Stimulated activated CD8-positive, alpha-beta memory T cell treated with anti-CD3 and anti-CD28 coated beads, Interleukin-2, amount 100 ng/mL, for 48 hours (primary cell): Measurements from ENCODE around the gene ITK.
A peak's percentile ranks its signal among the peaks of the same experiment; 100 is the strongest.
"Not testable (repeated sequence)": the region's sequence is repeated elsewhere in the genome, so short reads cannot be mapped to it uniquely, and the experiment has no call there.

ENCODE experiments used
- DNase-seq, 2 donors: peaks; one replicate each; pipeline ENCODE4 v3.0.0-alpha.2; 2020; ENCODE audit warnings: low read depth in 2 of 2

Gene ITK

DNA sequence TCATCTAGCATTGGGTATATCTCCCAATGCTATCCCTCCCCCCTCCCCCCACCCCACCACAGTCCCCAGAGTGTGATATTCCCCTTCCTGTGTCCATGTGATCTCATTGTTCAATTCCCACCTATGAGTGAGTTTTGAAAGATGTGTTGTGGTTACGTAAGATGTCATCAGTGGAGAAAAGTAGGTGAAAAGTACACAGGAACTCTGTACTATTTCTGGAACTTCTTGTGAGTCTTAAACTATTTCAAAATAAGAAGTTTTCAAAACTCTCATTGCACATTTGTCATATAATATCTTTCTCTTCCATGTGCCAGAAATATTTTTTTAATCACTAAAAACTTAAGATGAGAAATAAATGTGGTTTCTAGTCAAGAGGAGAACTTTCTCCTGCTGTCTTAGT is 30.0 kb downstream of the ITK start:
- DNase-seq, result not testable (repeated sequence)

DNA sequence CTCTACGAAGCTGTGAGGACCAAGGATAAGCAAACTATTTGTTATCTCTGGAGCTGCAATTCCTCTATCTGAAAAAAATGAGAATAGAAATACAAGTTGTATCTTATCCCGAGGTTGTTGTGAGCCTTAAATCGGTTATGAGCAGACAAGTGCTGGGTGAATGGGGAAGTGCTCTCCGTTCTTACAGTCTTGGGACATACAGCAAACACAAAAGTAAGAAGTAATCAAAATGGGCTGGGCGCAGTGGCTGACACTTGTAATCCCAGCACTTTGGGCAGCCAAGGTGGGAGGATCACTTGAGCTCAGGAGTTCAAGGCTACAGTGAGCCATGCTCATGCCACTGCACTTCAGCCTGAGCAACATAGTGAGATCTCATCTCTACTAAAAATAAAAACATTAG is 31.7 kb downstream of the ITK start:
- DNase-seq, result no peak

DNA sequence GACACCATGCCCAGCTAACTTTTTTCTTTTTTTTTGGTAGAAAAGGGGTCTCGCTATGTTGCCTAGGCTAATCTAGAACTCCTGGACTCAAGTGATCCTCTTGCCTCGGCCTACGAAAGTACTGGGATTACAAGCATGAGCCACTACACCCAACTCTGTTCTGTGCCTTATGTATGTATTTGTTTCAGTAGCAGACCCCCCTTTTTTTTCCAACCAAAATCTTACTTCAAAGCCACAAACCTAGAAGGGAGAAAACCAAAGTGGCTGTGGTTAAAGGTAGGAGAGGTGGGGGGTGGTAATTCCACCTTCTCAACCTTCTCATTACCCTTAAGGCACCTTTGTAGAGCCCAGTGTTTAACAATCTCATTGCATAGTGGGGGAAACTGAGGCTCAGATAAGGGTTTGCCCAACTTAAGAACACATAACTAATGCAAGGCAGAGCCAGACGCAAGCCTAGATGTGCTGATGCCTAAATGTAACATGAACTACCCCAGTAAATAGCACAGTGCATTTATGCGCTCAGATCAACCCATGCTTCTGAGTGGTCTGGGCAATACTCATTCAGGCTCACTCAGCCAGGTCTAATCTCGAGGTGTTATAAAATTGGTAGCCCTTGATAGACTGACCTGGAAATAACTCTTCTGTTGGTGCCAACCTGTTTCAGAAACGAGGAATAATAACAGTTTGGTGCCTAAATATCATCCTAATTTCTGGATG is 33.0 kb downstream of the ITK start:
- no peak for DNase-seq

DNA sequence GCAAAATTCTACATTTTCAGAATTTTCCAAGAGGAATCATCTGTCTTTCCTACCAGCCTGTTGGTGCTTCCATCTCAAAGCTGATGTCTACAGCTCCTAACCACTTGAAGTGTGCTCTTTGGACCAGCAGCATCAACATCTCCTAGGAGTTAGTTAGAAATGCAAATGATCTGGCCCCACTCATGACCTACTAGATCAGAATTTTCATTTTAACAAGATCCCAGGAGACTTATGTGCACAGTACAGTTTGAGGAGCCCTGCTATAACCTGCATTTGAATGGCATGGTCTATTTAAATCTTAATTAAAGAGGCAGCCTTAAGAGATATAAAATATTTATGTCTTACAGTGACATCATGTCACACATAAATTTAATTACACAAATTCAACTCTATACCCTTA is 33.8 kb downstream of the ITK start:
- no peak for DNase-seq

DNA sequence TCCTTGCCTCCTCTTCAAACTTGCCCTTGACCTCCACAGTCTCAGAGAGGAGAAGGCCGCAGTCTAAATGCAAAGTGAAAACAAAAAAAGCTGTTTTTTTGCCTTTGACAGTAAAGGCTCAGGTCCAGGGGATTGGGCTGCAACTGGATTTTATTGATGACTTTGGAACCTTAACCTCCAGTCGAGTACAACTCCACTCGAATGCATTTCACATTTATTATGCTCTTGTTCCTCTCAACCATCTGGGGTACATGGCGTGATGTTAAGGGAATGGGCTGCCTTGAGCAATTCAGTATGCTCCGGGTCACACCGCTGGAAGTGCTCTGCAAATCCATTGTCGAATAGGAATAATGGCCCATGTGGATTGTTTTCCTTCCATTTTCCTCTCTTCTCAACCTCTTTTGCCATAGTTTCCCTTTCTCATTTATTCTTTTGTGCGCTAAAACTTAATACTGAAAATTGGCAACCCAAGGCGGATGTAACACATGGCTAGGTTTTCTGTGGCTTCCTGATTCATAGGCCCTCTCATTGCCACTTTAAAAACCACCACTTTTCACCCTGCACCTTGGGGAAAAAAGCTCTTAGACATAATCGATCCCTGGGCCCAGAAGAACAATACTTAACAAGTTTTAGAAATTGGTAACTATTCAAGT is 34.3 kb downstream of the ITK start:
- no peak for DNase-seq

DNA sequence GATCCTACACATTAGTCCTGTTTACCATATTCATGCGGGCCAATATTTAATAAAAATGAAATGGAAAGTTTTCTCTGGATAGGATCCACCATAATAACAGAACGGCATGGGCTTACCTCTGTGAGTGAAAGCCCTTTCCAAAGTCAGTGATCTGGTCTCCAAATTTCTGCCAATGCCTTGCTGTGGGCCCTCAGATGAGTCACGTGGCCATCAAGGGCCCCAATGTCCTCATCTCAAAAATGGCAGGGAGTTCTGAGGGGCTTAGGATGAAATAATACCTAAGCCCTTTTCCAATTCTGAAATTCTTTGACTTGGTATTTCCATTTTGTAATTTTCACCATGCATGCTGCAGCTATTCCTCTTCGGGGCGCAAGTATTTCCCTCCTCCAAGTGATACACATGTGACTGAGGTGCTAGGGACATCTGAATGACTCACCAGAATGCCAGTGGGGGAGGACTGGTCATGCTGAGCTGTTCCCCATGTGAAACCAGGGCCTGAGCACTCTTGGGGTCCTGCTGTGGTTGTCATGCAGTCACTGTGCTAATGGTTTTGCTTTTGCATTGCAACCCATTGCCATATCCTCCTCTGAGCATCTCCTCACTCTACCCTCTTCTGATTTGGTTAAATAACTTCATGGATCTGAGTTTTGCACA is 35.0 kb downstream of the ITK start:
- DNase-seq, result no peak

DNA sequence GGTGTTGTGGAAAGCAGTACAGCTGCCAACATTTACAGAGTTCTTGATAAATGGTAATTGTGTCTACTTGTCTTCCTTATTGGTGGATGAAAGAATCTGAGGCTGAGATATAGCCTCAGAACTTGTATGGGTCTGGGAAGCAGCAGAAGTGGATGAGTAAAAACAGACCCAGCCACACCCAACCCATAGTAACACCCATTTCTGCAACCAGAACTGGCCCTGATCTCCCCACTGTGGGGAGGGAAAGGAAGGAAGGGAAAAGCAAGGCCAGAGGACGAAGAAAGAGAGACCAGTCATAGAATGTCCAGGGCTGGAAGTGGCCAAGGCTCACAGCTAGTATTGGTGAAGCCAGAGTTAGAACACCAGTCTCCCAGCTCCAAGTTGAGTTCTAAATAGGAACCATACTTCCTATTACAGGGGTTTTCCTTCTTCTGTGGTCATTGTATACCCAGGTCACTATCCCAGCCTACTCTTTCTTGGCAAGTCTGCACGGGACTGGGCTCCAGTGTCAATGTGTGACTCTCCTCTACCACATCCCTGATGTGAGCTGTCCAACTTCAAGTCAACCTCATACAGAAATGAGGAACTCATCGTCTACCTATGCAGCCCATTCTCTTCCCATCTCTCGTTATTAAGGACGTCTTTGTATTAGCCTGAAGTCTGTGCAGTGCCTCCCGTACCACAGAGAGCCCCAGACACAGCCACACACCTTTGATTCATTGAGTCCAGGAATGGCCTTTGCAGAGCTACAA is 35.9 kb downstream of the ITK start:
- no peak for DNase-seq

DNA sequence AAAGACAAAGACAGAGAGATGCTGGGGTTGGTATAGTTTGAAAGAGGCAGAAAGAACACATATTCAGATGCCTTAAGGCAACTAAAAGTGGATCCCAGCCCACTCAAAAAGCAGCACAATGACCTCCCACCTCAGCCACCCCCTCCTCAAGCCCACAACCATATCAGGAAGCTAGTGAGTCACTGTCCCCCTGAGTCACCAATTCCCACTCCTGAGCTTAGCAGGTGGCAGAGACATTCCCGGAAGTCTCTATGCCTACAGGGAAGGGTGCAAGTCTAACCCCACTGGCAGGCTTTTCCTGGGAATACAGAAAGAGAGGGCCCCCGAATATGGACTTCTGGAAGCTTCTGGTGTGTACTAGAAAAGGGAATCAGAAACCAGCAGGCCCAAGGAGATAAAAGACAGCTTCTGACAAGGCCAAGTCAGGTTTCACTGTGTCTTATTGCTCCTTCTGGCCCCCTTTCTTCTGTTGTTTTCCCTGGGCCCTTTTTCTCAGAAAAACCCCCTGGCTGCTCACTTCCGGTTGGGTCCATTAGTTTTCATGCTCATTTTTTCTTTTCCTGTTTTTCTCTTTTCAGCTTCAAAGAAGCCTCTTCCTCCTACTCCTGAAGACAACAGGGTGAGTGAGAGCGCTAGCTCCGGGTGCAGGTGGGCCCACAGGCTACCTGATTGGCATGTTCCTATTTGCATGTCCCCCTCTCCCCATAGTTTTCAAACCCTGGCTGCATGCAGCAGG is 36.8 kb downstream of the ITK start:
- DNase-seq, result peak in 1 of 2 donors; percentile 43

DNA sequence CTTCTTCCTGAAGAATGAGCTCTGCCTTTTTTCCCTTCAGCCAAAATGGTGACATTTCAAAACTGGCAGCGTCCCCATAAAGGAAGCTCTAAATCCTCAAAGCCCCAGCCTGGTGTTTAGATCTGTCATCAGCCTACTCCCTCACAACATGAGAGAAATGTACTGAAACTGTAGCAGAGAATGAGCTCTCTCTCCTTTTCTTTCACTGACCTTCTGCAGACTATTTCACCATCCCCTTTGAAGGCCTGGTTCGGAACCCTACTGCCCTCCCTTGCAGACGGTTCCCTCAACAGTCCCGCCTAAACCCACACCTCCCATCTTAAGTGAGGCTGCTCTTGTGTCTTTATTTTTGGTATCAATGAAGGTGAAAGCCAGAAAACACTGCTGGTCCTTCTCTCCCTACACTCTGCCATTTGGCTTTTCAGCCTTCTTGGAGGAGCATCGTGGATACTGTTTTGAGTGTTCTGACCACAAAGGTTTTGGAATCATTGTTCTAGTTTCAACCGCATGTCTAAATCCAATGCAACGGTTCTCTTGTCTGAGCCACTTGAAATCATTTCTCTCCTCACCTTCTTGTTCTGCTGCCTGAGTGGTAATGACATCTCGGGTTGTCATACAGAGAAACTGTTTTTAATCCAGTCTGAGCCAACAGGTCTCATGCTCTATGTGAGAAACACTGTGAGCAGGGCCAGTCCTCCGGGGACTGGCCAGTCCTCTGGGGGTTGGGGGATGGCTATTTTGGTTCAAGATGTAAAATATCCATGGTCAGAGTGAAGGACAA is 39.0 kb downstream of the ITK start:
- DNase-seq, result no peak

DNA sequence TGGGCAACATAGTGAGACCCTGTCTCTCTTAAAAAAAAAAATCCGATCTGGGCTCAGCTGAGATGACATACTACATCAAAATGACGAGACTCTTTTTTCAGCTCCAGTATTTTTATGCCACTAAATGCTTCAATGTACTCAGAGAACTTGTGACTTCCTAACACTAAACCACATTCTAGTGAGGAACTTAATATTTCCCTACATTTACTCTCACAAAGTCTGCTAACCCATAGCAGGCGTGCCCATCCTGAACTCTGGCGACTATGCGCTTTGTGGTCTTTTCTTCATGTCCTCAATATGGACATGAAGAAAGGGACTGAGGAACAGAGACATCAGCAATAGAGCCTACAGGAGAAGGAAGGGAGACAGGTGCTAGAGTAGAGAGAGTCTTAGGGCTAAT is 41.3 kb downstream of the ITK start:
- no peak for DNase-seq

DNA sequence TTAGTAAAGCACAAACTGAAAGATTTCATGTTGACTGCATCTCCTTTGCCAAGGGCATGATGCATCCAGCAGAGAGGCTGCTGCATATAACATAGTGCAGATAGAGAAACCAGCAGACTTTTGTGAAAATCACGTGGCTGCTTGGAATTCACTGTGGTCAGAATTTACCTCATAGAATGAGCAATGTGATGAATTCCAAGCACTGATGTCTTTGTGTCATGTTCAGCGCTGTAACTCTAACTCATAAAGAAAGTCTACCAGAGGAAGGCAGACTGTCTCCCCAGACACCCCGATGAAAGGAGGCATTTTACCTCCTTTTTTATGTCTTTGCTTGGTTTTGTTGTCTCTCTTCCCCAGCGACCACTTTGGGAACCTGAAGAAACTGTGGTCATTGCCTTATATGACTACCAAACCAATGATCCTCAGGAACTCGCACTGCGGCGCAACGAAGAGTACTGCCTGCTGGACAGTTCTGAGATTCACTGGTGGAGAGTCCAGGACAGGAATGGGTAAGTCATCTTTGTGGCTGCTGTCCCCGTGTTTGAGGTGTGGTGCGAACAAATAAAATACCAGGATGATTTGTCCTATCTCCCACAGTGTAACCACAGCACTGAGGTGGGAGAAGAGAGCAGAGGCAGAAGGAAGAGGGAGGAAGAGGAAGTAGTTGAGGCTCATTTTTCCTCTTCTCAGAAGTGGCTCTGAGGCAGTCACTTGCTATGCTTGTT is 42.0 kb downstream of the ITK start:
- peak in 1 of 2 donors; percentile 51 for DNase-seq

DNA sequence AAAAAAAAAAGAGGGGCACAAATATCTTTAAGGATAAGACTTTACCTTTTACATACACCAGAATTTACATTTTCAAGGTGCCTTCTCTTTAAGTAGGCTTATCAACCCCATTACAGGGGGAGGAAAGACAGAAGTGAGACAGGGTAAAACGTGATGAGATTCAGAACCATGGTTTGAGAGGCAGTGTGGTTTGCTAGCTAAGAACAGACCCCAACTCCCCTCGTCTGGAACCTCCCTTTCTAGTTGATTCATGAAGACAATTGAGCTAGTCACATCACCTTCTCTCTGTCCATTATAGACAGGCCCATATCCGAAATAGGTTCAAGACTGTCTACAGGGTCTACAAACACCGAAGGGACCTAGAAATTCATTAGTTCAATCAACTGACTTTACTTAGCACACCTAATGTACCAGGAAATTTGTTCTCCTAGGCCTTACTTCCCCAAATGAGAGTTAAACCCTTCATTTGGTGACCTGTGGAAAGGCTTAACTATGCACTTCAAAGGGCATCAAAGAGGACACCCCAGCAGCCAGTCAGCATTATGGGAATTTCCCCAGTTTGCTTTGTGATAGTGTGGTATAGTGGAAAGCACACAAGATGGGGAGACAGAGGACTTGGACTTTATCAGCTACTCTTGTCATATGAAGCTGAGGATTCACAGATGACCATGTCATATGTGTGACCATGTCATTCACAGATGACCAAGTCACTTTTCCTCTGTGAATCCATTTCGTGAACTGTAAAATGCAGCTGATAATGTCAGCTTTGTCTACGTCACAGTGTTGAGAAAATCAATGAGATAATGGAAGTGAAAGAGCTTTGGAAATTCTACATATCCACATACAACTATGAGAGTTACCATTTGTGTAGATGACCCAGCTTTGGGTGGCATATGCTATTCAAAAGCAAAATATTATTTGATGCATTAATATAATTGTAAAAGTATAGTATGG is 45.1 kb downstream of the ITK start:
- no peak for DNase-seq

DNA sequence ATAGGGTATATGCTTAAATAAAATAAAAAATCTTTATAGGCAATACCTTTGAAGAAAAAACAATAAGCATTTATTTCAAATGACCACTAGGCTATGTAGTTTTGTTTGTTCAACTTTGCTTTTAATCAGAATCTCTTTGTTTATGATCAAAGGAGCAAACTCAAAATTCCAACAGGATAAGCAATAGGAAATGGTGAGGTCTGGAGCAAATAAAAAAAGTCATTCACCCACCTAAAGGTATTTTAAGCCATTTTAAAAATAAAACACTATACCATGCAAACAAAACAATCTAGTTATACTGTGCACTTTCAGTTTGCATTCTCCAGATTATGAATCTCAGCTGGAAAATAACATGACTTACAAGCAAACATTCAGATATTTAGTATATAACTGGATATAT is 50.0 kb downstream of the ITK start:
- DNase-seq, result no peak

DNA sequence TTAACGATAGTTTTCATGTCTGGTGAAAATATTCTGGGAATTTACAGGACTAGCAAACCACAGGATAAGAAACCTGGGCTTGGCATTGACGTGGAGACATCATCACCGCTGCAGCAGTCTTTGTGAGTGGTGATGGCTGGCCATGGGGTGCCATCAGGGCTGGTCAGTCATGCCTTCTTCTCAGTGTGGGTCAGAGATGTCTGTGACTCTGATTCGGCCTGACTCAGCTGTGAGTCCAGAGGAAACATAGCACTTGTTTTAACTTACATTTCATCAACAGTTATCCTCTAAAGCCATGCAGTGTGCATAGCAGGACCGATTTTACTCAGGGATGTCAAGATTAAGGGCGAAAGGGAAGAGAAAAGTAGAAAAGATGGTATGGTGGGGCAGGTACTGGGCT is 52.1 kb downstream of the ITK start:
- DNase-seq, result no peak

DNA sequence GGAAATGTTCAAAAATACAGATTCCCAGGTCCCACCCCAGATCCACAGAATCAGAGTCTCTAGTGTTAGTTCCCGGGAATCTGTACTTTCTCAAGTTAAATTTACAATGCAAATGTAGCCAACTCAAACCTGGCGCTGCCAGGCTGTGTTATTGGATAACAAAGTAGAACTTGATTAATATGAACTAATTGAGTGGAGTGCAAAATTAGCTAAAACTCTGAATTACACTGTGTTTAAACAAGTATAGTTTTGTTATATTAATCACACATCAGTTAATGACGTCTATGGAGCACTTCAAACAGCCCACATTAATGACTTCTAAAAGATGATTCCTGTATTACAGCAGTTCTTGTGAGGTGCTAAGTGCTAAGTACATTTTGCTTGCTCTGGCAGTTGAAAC is 52.9 kb downstream of the ITK start:
- no peak for DNase-seq

DNA sequence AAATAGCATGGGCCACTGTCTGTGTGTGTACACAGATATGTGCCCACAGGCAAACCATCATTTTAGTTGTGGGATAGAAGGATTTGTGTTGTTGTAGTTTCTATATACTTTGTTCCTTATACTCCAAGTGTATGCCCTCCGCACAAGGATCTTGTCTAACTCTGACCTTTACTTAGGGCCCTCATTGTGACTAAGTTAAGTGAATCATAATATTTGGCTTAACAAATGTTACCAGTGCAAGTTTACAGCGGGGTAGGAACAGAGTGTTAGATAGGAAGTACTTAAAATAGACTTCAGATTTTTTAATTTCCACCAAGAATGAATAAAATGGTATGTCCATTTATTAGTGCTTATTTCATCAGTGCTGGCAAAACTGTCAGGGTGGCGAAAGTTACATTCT is 55.8 kb downstream of the ITK start:
- DNase-seq, result no peak

DNA sequence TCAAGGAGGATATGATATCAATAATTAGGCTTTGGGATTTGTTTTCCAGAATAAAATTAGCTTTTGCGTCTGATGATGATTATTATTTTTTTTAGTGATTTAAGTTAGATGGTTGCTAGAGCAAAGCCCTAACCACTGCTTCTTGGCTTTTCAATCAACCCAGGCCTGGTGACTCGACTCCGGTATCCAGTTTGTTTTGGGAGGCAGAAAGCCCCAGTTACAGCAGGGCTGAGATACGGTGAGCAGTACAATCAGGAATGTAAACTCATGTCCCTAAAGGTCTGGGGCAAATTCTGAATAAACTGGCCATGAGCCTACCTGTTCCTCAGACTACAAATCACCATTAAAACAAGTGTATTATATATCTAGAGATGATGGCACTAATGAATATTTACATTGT is 60.8 kb downstream of the ITK start:
- DNase-seq, result no peak

DNA sequence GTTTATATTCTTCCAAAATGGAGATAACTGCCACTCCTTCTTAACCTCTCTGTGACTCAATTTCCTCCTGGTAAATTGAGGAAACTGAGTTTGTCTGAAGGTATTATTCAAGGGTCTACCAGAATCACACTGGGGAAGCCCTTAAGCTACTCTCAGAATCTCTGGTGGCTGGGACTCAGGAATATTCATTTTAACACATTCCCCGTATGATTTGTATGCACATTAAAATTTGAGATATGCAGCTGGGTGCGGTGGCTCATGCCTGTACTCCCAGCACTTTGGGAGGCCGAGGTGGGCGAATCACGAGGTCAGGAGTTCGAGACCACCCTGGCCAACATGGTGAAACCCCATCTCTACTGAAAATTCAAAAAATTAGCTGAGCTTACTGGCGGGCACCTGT is 64.1 kb downstream of the ITK start:
- DNase-seq, result not testable (repeated sequence)

DNA sequence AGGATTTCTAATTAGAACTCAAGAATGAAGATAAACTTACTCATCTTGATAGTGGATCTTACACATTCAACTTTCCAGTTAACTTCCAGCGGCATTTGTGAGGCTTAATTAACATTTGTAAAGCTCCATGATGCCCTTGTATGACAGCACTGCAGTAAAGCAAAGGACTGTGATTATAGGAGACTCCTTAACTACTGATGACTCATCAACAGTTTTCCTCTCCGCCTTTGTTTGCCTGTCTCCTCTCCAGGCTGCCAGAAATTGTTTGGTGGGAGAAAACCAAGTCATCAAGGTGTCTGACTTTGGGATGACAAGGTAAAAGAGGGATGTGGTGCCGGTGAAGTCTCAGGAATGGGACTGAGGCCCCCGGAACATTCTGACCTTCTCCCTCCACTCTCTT is 64.8 kb downstream of the ITK start:
- no peak for DNase-seq
